GM19438 (cell line): Measurements from ENCODE around the gene KCNQ4.

ENCODE experiments used
- ATAC-seq: cut with Tn5 transposase; IDR thresholded peaks from one replicate; pipeline ENCODE4 v1.9.1; 2021; ENCODE audit warnings: low read depth; ENCODE audit not compliant: unreplicated experiment

Gene KCNQ4

GRCh38 chr1:40818264-40818961 is 34.8 kb downstream of the KCNQ4 start:
- ATAC-seq: peak; percentile 84

GRCh38 chr1:40819101-40819500 is 35.5 kb downstream of the KCNQ4 start:
- no peak for ATAC-seq

- no peak for ATAC-seq
Measured at GRCh38 chr1:40820251-40820797, 36.7 kb downstream of the KCNQ4 start.

- no peak for ATAC-seq
Measured at GRCh38 chr1:40820911-40821693, 37.5 kb downstream of the KCNQ4 start.

- ATAC-seq: no peak
Measured at GRCh38 chr1:40822890-40823289, 39.3 kb downstream of the KCNQ4 start.

- ATAC-seq: no peak
Measured at GRCh38 chr1:40823345-40823744, 39.8 kb downstream of the KCNQ4 start.

- no peak for ATAC-seq
Measured at GRCh38 chr1:40823983-40824382, 40.4 kb downstream of the KCNQ4 start.

- no peak for ATAC-seq
Measured at GRCh38 chr1:40824591-40825434, 41.2 kb downstream of the KCNQ4 start.

- ATAC-seq: no peak
Measured at GRCh38 chr1:40825435-40825788, 41.8 kb downstream of the KCNQ4 start.

- no peak for ATAC-seq
Measured at GRCh38 chr1:40825996-40826395, 42.4 kb downstream of the KCNQ4 start.

GRCh38 chr1:40829631-40830245 is 46.2 kb downstream of the KCNQ4 start:
- no peak for ATAC-seq

- ATAC-seq: no peak
Measured at GRCh38 chr1:40830419-40830943, 46.9 kb downstream of the KCNQ4 start.

GRCh38 chr1:40831001-40831732 is 47.6 kb downstream of the KCNQ4 start:
- ATAC-seq: no peak

GRCh38 chr1:40833979-40834378 is 50.4 kb downstream of the KCNQ4 start:
- no peak for ATAC-seq

- no peak for ATAC-seq
Measured at GRCh38 chr1:40834968-40835545, 51.5 kb downstream of the KCNQ4 start.

GRCh38 chr1:40836283-40836682 is 52.7 kb downstream of the KCNQ4 start:
- no peak for ATAC-seq

- ATAC-seq: no peak
Measured at GRCh38 chr1:40837601-40838000, 54.0 kb downstream of the KCNQ4 start.

- ATAC-seq: no peak
Measured at GRCh38 chr1:40838045-40838979, 54.7 kb downstream of the KCNQ4 start.
